NK-92 (cell line): ENCODE data around the gene PTPRA.
"Not testable (repeated sequence)": the region's sequence is repeated elsewhere in the genome, so short reads cannot be mapped to it uniquely, and the experiment has no call there.

Experiments used
- DNase-seq: peaks from one replicate; lab custom pipeline; 2025; ENCODE audit not compliant: unreplicated experiment; lab: John Stamatoyannopoulos, UW

Gene PTPRA

GRCh38 chr20:2986466-2986865 lies 113.2 kb downstream of the PTPRA start:
- no peak for DNase-seq

GRCh38 chr20:2987861-2988260 lies 114.6 kb downstream of the PTPRA start:
- DNase-seq: no peak

- DNase-seq: no peak
Observed at GRCh38 chr20:2991532-2991931, 118.3 kb downstream of the PTPRA start.

GRCh38 chr20:2993250-2993649 lies 120.0 kb downstream of the PTPRA start:
- DNase-seq: no peak

GRCh38 chr20:2995796-2996195 lies 122.5 kb downstream of the PTPRA start:
- no peak for DNase-seq

- DNase-seq: no peak
Observed at GRCh38 chr20:2998728-2999127, 125.4 kb downstream of the PTPRA start.

- no peak for DNase-seq
Observed at GRCh38 chr20:3000852-3001523, 127.7 kb downstream of the PTPRA start.

GRCh38 chr20:3003416-3003815 lies 130.1 kb downstream of the PTPRA start:
- DNase-seq: no peak

GRCh38 chr20:3010985-3011723 lies 137.9 kb downstream of the PTPRA start:
- no peak for DNase-seq

- no peak for DNase-seq
Observed at GRCh38 chr20:3011752-3012151, 138.5 kb downstream of the PTPRA start.

- DNase-seq: no peak
Observed at GRCh38 chr20:3013771-3014170, 140.5 kb downstream of the PTPRA start.

GRCh38 chr20:3014179-3014578 lies 140.9 kb downstream of the PTPRA start:
- no peak for DNase-seq

- DNase-seq: no peak
Observed at GRCh38 chr20:3014662-3015061, 141.4 kb downstream of the PTPRA start.

GRCh38 chr20:3015302-3015701 lies 142.0 kb downstream of the PTPRA start:
- not testable (repeated sequence) for DNase-seq

GRCh38 chr20:3021327-3021726 lies 148.0 kb downstream of the PTPRA start:
- no peak for DNase-seq

- DNase-seq: no peak
Observed at GRCh38 chr20:3021777-3022176, 148.5 kb downstream of the PTPRA start.

- DNase-seq: not testable (repeated sequence)
Observed at GRCh38 chr20:3022559-3023490, 149.5 kb downstream of the PTPRA start.

- DNase-seq: no peak
Observed at GRCh38 chr20:3027987-3028386, 154.7 kb downstream of the PTPRA start.

GRCh38 chr20:3031524-3032147 lies 158.4 kb downstream of the PTPRA start:
- DNase-seq: no peak

- no peak for DNase-seq
Observed at GRCh38 chr20:3032624-3033023, 159.3 kb downstream of the PTPRA start.

GRCh38 chr20:3037654-3038053 lies 164.4 kb downstream of the PTPRA start:
- no peak for DNase-seq
